ENCODE measurements around the gene THSD4. TPM values are rescaled to one million over a fixed set of nuclear protein-coding genes. Genes with fewer than 3 reads are reported as not detected.

Gene THSD4
- total RNA-seq, 1 experiment from 2014 or later: 29.0 TPM

DNA sequence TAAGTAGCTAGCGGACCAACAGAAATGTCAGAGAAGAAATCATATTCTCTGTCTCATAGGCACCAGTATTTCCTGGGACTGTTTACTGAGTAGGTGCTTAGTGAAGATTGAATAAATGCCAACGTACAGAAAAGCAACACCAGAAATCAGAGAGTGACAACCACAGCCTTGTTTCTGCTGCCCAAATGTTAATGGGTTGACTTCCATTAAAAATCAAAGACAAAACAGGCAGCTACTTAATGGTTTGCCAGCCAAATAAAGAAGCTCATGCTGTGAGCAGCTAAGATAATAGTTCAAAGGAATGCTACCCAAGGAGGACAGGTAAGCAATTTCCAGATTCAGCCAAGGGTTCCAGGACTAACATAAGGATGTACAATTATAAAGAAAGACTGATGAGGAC lies 270.7 kb downstream of the THSD4 start:
- intact Hi-C loops (cut with micrococcal nuclease): no loop called here
- ATAC-seq (no peak), DNase-seq (no peak)
- no TSS peak for BruUV-seq (replicated peaks)
- Histone ChIP-seq H4K20me1 (ENCODE audit: low read length) (no peaks in the 10 kb centered on the region), H2AFZ (ENCODE audit: low read length) (no peak overlapping the region), H3K36me3 (ENCODE audit: low read depth, low read length) (0 out of 2 replicates have a peak, but pooled peaks cover 2% of the 10 kb centered on the region), H3K27ac (ENCODE audit: low read length) (peak overlapping the region; percentile 7), H3K4me2 (ENCODE audit: low read length) (no peak overlapping the region), H3K9me2 (replicated peaks; ENCODE audit: low read length) (no peaks in the 10 kb centered on the region), H3K4me1 (ENCODE audit: insufficient read depth, low read length) (peaks cover 13% of the 10 kb centered on the region; the same call in 1 of the 2 replicates), H3K79me2 (ENCODE audit: low read length) (no peaks in the 10 kb centered on the region), H3K27me3 (ENCODE audit: low read length) (no peaks in the 10 kb centered on the region), H3K4me3 (ENCODE audit: low read length) (no peak overlapping the region), H3K9ac (ENCODE audit: low read length) (no peak overlapping the region; the same call in 1 of the 2 replicates), H3K9me3 (ENCODE audit: low read length) (no peaks in the 10 kb centered on the region), H3F3A (ENCODE audit: low read length, unreplicated experiment) (no peaks in the 10 kb centered on the region)
- ChIA-PET CTCF (interaction anchor here (0.6 to 1.2 kb wide), 3 partner anchors 55 to 61 kb away, joined by 3 to 8 read pairs (median 8); no protein-coding TSS in a partner anchor), POLR2A (ENCODE audit: unreplicated experiment) (no interaction called here)
- TF ChIP-seq, protein P1, sequence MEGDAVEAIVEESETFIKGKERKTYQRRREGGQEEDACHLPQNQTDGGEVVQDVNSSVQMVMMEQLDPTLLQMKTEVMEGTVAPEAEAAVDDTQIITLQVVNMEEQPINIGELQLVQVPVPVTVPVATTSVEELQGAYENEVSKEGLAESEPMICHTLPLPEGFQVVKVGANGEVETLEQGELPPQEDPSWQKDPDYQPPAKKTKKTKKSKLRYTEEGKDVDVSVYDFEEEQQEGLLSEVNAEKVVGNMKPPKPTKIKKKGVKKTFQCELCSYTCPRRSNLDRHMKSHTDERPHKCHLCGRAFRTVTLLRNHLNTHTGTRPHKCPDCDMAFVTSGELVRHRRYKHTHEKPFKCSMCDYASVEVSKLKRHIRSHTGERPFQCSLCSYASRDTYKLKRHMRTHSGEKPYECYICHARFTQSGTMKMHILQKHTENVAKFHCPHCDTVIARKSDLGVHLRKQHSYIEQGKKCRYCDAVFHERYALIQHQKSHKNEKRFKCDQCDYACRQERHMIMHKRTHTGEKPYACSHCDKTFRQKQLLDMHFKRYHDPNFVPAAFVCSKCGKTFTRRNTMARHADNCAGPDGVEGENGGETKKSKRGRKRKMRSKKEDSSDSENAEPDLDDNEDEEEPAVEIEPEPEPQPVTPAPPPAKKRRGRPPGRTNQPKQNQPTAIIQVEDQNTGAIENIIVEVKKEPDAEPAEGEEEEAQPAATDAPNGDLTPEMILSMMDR (conservative IDR thresholded peaks at IDR 0.05; ENCODE audit: low read depth, low read length): no peak
- TF ChIP-seq EZH2 (IDR thresholded peaks at IDR 0.05; ENCODE audit: low read length, unreplicated experiment) (no peak), EZH2phosphoT487 (IDR thresholded peaks at IDR 0.05; ENCODE audit: borderline replicate concordance, low read length) (no peak)

- Histone ChIP-seq H3K4me2 (ENCODE audit: low read length) (no peak overlapping the region), H3K9me3 (ENCODE audit: low read length) (no peaks in the 10 kb centered on the region), H3F3A (ENCODE audit: low read length, unreplicated experiment) (no peaks in the 10 kb centered on the region), H3K27ac (ENCODE audit: low read length) (peak overlapping the region; percentile 7), H3K4me1 (ENCODE audit: insufficient read depth, low read length) (peaks cover 13% of the 10 kb centered on the region; the same call in 1 of the 2 replicates), H3K36me3 (ENCODE audit: low read depth, low read length) (0 out of 2 replicates have a peak, but pooled peaks cover 2% of the 10 kb centered on the region), H3K27me3 (ENCODE audit: low read length) (no peaks in the 10 kb centered on the region), H2AFZ (ENCODE audit: low read length) (no peak overlapping the region), H4K20me1 (ENCODE audit: low read length) (no peaks in the 10 kb centered on the region), H3K9me2 (replicated peaks; ENCODE audit: low read length) (no peaks in the 10 kb centered on the region), H3K79me2 (ENCODE audit: low read length) (no peaks in the 10 kb centered on the region), H3K4me3 (ENCODE audit: low read length) (no peak overlapping the region), H3K9ac (ENCODE audit: low read length) (no peak overlapping the region; the same call in 1 of the 2 replicates)
- ChIA-PET POLR2A (ENCODE audit: unreplicated experiment) (no interaction called here), CTCF (interaction anchor here (0.6 to 1.2 kb wide), 3 partner anchors 54 to 61 kb away, joined by 3 to 8 read pairs (median 8); no protein-coding TSS in a partner anchor)
- TF ChIP-seq, protein P1 (conservative IDR thresholded peaks at IDR 0.05; ENCODE audit: low read depth, low read length): peak; percentile 58; the same call in 1 of the 2 replicates
- TF ChIP-seq EZH2phosphoT487 (IDR thresholded peaks at IDR 0.05; ENCODE audit: borderline replicate concordance, low read length) (no peak), EZH2 (IDR thresholded peaks at IDR 0.05; ENCODE audit: low read length, unreplicated experiment) (no peak)
- DNase-seq (peak; percentile 38), ATAC-seq (no peak)
- BruUV-seq (replicated peaks): no TSS peak
- intact Hi-C loops (cut with micrococcal nuclease): no loop called here
Measured at GRCh38 chr15:71386448-71387236, 271.4 kb downstream of the THSD4 start.

- Histone ChIP-seq H3K36me3 (ENCODE audit: low read depth, low read length) (0 out of 2 replicates have a peak, but pooled peaks cover 5% of the 10 kb centered on the region), H3K4me3 (ENCODE audit: low read length) (no peak overlapping the region), H3K9me3 (ENCODE audit: low read length) (no peaks in the 10 kb centered on the region), H3F3A (ENCODE audit: low read length, unreplicated experiment) (no peaks in the 10 kb centered on the region), H4K20me1 (ENCODE audit: low read length) (no peaks in the 10 kb centered on the region), H3K4me1 (ENCODE audit: insufficient read depth, low read length) (peaks cover 13% of the 10 kb centered on the region; the same call in 1 of the 2 replicates), H2AFZ (ENCODE audit: low read length) (no peak overlapping the region), H3K27me3 (ENCODE audit: low read length) (no peaks in the 10 kb centered on the region), H3K9ac (ENCODE audit: low read length) (no peak overlapping the region), H3K79me2 (ENCODE audit: low read length) (no peaks in the 10 kb centered on the region), H3K4me2 (ENCODE audit: low read length) (no peak overlapping the region), H3K27ac (ENCODE audit: low read length) (no peak overlapping the region), H3K9me2 (replicated peaks; ENCODE audit: low read length) (no peaks in the 10 kb centered on the region)
- intact Hi-C loops (cut with micrococcal nuclease): no loop called here
- DNase-seq (no peak), ATAC-seq (no peak)
- BruUV-seq (replicated peaks): no TSS peak
- POLR2A ChIA-PET (ENCODE audit: unreplicated experiment): no interaction called here
- CTCF ChIA-PET: no interaction called here
- TF ChIP-seq, protein P1 (conservative IDR thresholded peaks at IDR 0.05; ENCODE audit: low read depth, low read length): no peak
- TF ChIP-seq EZH2 (IDR thresholded peaks at IDR 0.05; ENCODE audit: low read length, unreplicated experiment): no peak
- no peak for TF ChIP-seq EZH2phosphoT487 (IDR thresholded peaks at IDR 0.05; ENCODE audit: borderline replicate concordance, low read length)
Measured at GRCh38 chr15:71387810-71388209, 272.5 kb downstream of the THSD4 start.
